ENCODE measurements around the gene PSAT1. TPM values are rescaled to one million over a fixed set of nuclear protein-coding genes. Genes with fewer than 3 reads are reported as not detected.
A peak's percentile ranks its signal among the peaks of the same experiment; 100 is the strongest.

PSAT1 gene
- total RNA-seq, 2 experiments from 2014 or later = 125 to 268 TPM

DNA sequence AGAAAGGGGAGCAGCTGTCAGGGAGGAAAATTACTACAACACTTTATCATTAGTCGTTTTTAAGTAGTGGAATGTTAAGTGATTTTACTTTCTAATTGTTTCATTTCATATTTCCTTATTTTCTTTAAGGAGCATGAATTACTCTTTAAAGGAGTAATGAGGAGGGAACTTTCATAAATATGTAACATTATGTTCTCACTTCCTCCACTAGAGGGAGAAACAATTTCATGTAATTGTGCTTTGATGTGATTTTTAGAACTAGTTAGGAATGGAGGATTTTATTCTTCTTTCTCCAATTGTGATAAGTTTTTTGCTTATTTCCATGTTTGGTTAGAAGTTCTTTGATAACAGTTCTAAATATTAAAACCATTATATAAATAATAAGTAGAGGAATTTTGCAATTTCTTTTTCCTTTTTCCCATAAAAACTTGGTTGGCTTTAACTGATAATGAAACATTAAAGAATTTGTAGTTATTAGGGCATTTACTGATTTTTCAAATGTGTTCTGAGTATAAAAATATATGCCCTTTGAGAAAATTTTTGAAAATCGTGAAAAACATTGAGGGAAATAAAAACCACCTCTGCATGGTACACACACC, 35.4 kb upstream of the PSAT1 start:
- BruUV-seq (replicated peaks) = no TSS peak
- intact Hi-C loops (cut with micrococcal nuclease; ENCODE audit: unreplicated experiment) = loop anchor here (1.0 to 5.0 kb wide), 2 partner anchors 36 to 108 kb away; partner anchors contain the start of gene PSAT1

DNA sequence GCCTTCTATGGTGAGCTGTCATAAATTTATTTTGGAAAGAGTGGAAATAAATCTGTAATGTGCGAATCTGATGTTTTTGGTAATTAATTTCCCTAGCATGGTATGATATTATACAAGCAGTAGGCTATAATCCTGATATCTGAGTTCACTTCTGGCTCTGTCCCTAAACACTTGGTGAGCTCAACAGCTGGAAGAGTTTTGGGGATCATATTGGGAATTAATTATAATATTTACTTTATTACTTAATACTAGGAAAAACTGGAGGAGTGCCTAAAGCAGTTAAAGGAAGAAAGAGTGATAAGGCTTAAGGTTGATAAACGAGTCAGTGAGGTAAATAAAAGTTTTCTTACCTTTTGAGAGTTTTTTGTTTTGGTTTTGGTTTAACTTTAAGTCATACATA, 34.3 kb upstream of the PSAT1 start:
- Histone ChIP-seq H3K4me3 (ENCODE audit: low read depth, low read length, poor library complexity, severe bottlenecking) (no peak overlapping the region), H3K9me3 (ENCODE audit: low read length) (no peaks in the 10 kb centered on the region), H4K20me1 (ENCODE audit: insufficient read depth, low read length) (no peaks in the 10 kb centered on the region), H3K4me2 (ENCODE audit: low read length) (no peak overlapping the region), H3K27ac (ENCODE audit: low read depth, low read length, poor library complexity, severe bottlenecking) (no peak overlapping the region), H3K36me3 (ENCODE audit: insufficient read depth, low read length) (peaks cover 92% of the 10 kb centered on the region), H3K4me1 (ENCODE audit: insufficient read depth, low read length, poor library complexity, severe bottlenecking) (no peaks in the 10 kb centered on the region), H3K9me2 (ENCODE audit: insufficient read depth, low read length) (no peaks in the 10 kb centered on the region), H2AFZ (ENCODE audit: low read length) (no peak overlapping the region), H3K79me2 (ENCODE audit: insufficient read depth, low read depth, low read length) (no peaks in the 10 kb centered on the region)
- ChIA-PET CTCF (ENCODE audit: unreplicated experiment) (no interaction called here), POLR2A (interaction anchor here (0.6 to 0.9 kb wide), 2 partner anchors 11 to 33 kb away, joined by 3 to 4 read pairs; no protein-coding TSS in a partner anchor)
- no peak for TF ChIP-seq EZH2phosphoT487 (IDR thresholded peaks at IDR 0.05; ENCODE audit: borderline replicate concordance, low read depth, low read length)
- TF ChIP-seq, protein P1, sequence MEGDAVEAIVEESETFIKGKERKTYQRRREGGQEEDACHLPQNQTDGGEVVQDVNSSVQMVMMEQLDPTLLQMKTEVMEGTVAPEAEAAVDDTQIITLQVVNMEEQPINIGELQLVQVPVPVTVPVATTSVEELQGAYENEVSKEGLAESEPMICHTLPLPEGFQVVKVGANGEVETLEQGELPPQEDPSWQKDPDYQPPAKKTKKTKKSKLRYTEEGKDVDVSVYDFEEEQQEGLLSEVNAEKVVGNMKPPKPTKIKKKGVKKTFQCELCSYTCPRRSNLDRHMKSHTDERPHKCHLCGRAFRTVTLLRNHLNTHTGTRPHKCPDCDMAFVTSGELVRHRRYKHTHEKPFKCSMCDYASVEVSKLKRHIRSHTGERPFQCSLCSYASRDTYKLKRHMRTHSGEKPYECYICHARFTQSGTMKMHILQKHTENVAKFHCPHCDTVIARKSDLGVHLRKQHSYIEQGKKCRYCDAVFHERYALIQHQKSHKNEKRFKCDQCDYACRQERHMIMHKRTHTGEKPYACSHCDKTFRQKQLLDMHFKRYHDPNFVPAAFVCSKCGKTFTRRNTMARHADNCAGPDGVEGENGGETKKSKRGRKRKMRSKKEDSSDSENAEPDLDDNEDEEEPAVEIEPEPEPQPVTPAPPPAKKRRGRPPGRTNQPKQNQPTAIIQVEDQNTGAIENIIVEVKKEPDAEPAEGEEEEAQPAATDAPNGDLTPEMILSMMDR (conservative IDR thresholded peaks at IDR 0.05; ENCODE audit: low read length) = no peak
- no TSS peak for BruUV-seq (replicated peaks)
- DNase-seq (ENCODE audit: low spot score) = no peak
- intact Hi-C loops (cut with micrococcal nuclease; ENCODE audit: unreplicated experiment) = loop anchor here (5.0 kb wide), 1 partner anchor 35 kb away; the partner anchor contains the start of gene PSAT1

More for the DNA sequence above, 35.4 kb upstream of the PSAT1 start:
- Histone ChIP-seq H2AFZ (ENCODE audit: low read length) (no peak overlapping the region), H3K9me2 (ENCODE audit: insufficient read depth, low read length) (no peaks in the 10 kb centered on the region), H3K27ac (ENCODE audit: low read depth, low read length, poor library complexity, severe bottlenecking) (no peak overlapping the region), H3K79me2 (ENCODE audit: insufficient read depth, low read depth, low read length) (no peaks in the 10 kb centered on the region), H3K36me3 (ENCODE audit: insufficient read depth, low read length) (peaks cover 92% of the 10 kb centered on the region), H3K4me3 (ENCODE audit: low read depth, low read length, poor library complexity, severe bottlenecking) (no peak overlapping the region), H4K20me1 (ENCODE audit: insufficient read depth, low read length) (no peaks in the 10 kb centered on the region), H3K4me2 (ENCODE audit: low read length) (no peak overlapping the region), H3K9me3 (ENCODE audit: low read length) (no peaks in the 10 kb centered on the region), H3K4me1 (ENCODE audit: insufficient read depth, low read length, poor library complexity, severe bottlenecking) (no peaks in the 10 kb centered on the region)
- peak; percentile 54 for DNase-seq (ENCODE audit: low spot score)
- POLR2A ChIA-PET = interaction anchor here (0.7 kb wide), 2 partner anchors 99 to 103 kb away, joined by 3 to 4 read pairs; no protein-coding TSS in a partner anchor
- TF ChIP-seq, protein P1 (conservative IDR thresholded peaks at IDR 0.05; ENCODE audit: low read length) = peak; percentile 91
- no peak for TF ChIP-seq EZH2phosphoT487 (IDR thresholded peaks at IDR 0.05; ENCODE audit: borderline replicate concordance, low read depth, low read length)
- CTCF ChIA-PET (ENCODE audit: unreplicated experiment) = interaction anchor here (0.6 kb wide), 1 partner anchor 109 kb away, joined by 3 read pairs; no protein-coding TSS in a partner anchor

DNA sequence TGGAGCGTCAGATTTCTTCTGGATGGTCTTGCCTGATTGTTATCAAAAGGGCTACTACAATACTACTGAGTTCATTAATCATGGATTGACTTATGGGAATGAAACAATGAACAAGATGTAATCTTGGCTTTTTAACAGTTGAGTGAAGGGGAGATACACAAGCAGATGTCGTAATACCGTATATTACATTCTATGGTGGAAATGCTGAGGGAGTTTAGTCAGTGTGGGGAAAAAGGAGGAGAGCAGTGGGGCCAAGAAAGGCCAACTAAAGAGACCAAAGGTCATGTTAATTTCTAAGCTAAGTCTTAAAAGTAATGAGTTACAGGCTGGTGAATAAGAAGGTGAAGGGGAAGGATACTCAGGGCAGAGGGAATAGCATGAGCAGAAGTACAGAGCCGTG, 29.0 kb upstream of the PSAT1 start:
- CTCF ChIA-PET (ENCODE audit: unreplicated experiment) = no interaction called here
- no TSS peak for BruUV-seq (replicated peaks)

More for the DNA sequence above, 29.0 kb upstream of the PSAT1 start:
- H3K79me2 ChIP-seq (ENCODE audit: insufficient read depth, low read depth, low read length) = no peaks in the 10 kb centered on the region
- peaks cover 89% of the 10 kb centered on the region for H3K36me3 ChIP-seq (ENCODE audit: insufficient read depth, low read length)
- no peak overlapping the region for H3K4me3 ChIP-seq (ENCODE audit: low read depth, low read length, poor library complexity, severe bottlenecking)
- no peaks in the 10 kb centered on the region for H3K9me3 ChIP-seq (ENCODE audit: low read length)
- H3K4me1 ChIP-seq (ENCODE audit: insufficient read depth, low read length, poor library complexity, severe bottlenecking) = no peaks in the 10 kb centered on the region
- no peaks in the 10 kb centered on the region for H3K9me2 ChIP-seq (ENCODE audit: insufficient read depth, low read length)
- no peak overlapping the region for H3K4me2 ChIP-seq (ENCODE audit: low read length)
- TF ChIP-seq, protein P1 (conservative IDR thresholded peaks at IDR 0.05; ENCODE audit: low read length) = no peak
- no peak for TF ChIP-seq EZH2phosphoT487 (IDR thresholded peaks at IDR 0.05; ENCODE audit: borderline replicate concordance, low read depth, low read length)
- intact Hi-C loops (cut with micrococcal nuclease; ENCODE audit: unreplicated experiment) = loop anchor here (5.0 kb wide), 1 partner anchor 44 kb away; no protein-coding TSS in a partner anchor
- H3K27ac ChIP-seq (ENCODE audit: low read depth, low read length, poor library complexity, severe bottlenecking) = no peak overlapping the region
- DNase-seq (ENCODE audit: low spot score) = no peak
- H4K20me1 ChIP-seq (ENCODE audit: insufficient read depth, low read length) = no peaks in the 10 kb centered on the region
- POLR2A ChIA-PET = interaction anchor here (0.7 kb wide), 1 partner anchor 35 kb away, joined by 3 read pairs; no protein-coding TSS in a partner anchor
- H2AFZ ChIP-seq (ENCODE audit: low read length) = no peak overlapping the region
